HG02852 (cell line): ENCODE measurements around the gene TENM3.
A peak's percentile ranks its signal among the peaks of the same experiment; 100 is the strongest.
"Not testable (repeated sequence)": the region's sequence is repeated elsewhere in the genome, so short reads cannot be mapped to it uniquely, and the experiment has no call there.

Experiments used
- ATAC-seq: cut with Tn5 transposase; IDR thresholded peaks from one replicate; pipeline ENCODE4 v1.9.1; 2021; ENCODE audit warnings: mild to moderate bottlenecking, moderate library complexity; ENCODE audit not compliant: unreplicated experiment

The TENM3 gene

DNA sequence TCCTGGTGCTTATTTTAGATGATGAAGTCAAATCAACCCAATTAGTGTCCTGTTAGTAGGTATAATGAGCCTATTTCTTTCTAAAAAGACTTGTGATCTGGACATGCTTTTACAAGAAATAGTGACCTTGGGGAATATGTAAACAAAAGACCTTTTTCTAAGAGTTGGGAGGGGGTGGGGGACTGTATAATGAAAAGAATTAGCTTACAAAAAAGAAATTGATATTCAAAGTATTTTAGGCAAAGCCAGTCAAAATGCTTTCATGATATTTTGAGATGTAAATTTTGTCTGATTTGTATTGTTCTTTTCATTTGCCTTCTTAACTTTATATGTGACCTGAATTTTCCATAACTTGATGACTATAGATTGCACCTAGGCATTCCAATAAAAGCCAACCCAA, 559.4 kb downstream of the TENM3 start:
- no peak for ATAC-seq

DNA sequence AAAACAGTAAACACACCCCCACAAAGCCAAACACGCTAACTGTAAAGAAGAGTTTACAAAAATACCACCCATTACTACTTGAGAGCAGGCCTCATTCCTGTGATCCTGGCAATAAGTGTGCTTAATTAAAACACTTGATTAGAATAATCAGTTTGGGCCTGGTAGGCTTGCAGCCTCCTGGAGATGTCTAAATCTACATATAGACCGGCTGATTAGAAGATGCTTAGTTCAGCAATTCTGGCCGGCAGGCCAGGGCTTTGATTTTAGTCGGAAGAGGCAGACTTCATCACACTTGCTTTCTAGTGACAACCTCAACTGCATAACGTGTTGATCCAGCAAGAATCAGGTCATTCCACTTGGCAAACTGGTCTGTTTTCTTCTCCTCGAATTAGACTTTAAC, 560.0 kb downstream of the TENM3 start:
- no peak for ATAC-seq

GRCh38 chr4:182804131-182804530, 560.9 kb downstream of the TENM3 start:
- ATAC-seq, result no peak

DNA sequence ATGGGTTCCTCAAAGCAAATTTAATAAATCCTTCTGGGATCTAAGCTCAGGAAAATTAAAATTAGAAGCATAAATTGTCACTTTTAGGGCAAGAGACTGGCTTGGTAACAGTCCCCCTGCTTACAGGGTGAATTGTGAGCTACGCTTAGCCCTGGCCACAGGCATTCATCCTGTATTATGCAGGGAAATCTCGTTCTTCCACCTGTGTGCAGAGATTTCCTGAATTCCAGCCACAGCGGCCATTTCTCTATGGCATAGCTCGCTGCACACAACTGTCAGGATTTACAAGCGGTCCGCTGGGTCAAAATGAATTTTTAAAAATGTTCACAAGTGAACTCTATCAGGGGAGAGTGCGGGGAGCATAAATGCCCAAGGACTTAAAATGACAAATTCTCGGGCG, 562.1 kb downstream of the TENM3 start:
- ATAC-seq, result no peak

DNA sequence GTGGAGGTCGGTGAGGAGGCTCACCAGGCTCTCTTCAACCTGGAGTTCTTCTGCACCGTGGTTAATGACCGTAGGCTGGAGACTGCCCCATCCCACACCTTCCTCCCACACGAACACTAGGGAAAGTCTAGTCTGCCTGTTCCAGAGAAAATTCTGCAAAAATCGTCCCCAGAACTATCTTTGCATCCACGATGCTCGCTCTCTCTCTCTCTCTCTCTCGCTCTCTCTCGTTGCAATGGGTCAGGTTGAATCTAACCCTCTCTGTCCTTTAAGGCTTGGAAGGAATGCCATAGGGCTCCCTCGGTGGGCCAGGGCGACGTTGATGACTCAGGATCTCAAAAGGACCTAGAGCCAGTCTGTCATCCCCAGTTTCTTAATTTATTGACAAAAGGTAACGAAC, 562.5 kb downstream of the TENM3 start:
- no peak for ATAC-seq

DNA sequence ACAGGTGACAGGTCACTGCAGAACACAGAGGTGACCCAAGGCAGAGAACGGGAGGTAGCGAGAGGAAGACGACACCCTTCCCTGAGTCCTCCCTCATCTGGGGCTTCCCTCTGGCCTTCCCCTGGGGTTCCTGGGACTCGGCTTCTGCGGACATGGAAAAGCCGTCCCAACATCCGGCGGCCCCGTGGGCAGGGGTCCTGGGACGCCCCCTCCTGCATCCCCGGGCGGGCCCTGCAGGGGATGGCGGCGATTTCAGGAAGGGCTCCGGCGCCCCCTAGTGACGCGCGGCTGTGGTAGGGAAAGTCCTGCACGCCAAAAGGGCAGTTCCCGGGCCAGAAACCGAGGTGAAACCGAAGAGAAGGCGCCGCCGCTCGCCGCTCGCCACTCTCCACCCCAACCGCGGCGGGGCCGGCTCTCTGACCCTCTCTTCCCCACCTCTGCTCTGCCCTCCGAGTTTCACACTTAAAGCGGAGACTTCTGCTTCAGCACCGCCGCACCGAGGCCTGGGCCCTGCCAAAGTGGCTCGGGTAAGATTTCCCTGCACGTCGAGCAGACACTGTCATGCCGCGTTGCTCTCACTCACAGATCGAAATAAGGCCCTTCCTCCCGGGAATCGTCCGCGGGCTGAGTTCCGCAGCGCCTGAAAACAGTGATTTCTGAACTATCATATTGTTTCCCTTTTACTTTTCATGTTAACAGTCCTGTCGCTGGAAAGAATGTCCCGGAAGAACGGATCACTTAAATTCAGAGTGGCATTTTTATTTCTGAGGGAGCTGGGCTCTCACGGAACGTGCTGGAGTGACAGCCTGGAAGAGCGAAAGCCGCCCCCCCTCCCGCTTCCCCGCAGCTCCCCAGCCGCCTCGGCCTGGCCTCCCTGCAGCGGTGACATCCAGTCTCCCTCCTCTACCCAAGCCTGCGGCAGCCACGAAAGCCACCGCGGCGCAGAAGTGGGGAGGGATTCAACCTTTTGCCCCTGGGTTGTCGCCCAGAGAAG, 563.4 kb downstream of the TENM3 start:
- peak; percentile 75 for ATAC-seq

- no peak for ATAC-seq
Measured at GRCh38 chr4:182807346-182807745, 564.1 kb downstream of the TENM3 start.

DNA sequence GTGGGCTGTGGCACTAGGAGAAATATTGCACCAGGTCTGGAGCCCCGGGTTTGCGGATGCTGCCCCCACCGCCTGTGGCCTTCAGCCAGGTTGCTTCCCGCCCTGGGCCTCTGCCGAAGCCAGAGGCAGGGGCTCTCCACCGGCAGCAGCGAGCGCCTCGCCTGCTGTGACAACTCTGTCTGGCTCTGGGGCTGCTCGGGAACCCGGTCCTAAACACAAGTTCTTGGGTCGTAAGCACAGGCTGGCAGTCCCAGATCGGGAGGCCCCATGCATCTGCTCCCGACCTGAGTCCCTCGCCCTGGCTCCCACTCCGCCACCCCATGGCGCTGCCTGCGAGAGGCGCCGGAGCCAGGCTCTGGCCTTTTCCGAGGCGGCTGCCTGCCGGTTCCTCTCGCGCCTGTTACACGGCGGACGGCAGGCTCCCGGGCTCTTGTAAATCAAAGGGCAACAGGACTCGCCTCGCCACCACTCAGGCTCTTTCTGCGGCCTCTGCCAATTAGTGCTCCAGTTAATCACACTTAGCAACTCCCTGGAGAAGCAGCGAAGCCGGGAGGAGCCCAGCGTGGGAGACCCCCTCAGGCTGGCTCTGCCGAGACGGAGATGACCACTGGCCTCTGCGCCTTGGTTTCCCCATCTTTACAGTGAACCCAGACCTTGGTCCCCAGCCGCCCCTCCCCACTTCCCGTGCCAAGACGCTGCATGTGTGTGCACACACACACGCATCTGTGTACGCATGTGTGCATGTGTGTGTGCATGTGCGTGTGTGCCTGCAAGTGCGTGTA, 564.8 kb downstream of the TENM3 start:
- no peak for ATAC-seq

DNA sequence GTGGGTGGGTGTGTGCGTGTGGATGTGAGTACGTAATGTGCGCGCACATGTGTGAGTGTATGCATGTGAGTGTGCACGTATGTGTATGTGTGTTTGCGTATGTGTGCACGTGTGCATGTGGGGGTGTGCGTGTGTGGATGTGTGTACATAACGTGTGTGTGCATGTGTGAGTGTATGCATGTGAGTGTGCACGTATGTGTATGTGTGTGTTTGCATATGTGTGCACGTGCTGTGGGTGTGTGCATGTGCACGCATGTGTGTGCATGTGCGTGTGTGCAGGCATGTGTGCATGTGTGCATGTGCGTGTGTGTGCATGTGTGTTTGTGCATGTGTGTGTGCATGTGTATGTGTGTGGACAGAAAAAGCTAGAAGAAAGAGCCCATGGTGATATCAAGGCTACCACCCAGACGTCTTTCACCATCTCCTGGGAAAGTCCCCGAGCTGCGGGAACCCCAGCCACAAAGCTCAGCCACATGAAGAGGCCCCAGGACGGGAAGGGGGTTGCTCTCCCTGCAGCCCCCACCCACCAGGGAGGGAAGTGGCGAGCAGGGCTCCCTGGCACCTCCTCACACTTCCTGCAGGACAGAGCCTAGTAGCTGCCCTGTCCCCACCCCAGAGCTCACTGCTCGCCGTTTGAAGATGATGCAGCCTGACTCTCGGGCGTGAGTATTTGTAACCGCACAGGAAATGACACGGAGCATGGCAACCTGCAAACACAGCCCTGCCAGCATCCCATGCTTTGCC, 565.6 kb downstream of the TENM3 start:
- ATAC-seq, result peak; percentile 81

- ATAC-seq, result peak; percentile 22
Measured at GRCh38 chr4:182809417-182810102, 566.4 kb downstream of the TENM3 start.

- ATAC-seq, result no peak
Measured at GRCh38 chr4:182810103-182810615, 567.0 kb downstream of the TENM3 start.

DNA sequence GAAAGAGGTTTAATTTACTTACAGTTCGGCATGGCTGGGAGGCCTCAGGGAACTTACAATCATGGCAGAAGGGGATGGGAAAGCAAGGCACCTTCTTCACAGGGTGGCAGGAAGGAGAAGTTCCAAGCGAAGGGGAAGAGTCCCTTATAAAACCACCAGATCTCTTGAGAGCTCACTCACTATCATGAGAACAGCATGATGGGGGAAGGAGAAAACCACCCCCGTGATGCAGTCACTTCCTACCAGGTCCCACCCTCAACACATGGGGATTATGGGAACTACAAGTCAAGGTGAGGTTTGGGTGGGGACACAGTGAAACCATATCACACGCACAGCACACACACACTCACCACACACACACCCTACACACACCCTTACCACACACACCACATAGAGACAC, 569.7 kb downstream of the TENM3 start:
- no peak for ATAC-seq

DNA sequence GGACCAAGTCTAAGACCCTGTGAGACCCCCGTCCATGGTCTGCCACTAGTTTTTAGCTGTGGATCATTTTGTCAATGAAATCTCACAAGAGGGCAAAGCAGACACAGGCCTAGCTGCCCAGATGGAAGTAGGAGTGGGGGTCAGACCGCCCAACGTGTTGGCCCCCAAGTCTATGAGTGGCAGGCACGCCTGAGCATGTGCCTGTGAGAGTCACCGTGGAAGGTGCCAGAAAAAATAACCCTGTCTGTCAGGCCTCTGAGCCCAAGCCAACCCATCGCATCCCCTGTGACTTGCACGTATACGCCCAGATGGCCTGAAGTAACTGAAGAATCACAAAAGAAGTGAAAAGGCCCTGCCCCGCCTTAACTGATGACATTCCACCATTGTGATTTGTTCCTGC, 570.9 kb downstream of the TENM3 start:
- ATAC-seq, result not testable (repeated sequence)

- no peak for ATAC-seq
Measured at GRCh38 chr4:182818926-182819730, 575.9 kb downstream of the TENM3 start.

GRCh38 chr4:182819751-182820150, 576.5 kb downstream of the TENM3 start:
- ATAC-seq, result no peak

DNA sequence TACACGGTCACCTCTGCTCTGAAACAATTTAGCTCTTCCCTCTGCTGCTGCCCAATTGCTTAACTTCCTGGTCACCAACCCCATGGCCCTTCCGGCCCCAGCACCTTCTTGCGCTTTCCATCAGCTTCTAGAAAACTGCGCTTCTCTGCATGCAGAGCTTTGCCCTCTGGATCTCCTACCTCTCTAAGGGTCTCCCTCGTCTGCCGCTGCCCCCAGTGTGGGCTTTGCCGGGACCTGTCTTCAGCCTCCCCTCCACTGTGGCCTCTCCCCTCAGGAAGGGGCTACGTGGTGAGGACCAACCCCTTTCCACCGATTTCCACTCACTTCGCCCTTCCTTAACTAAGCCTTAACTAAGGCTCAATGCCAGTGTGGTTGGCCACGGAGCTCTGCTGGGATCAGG, 579.4 kb downstream of the TENM3 start:
- ATAC-seq, result no peak

GRCh38 chr4:182823576-182823975, 580.4 kb downstream of the TENM3 start:
- ATAC-seq, result peak; percentile 71

- ATAC-seq, result no peak
Measured at GRCh38 chr4:182825003-182825402, 581.8 kb downstream of the TENM3 start.

DNA sequence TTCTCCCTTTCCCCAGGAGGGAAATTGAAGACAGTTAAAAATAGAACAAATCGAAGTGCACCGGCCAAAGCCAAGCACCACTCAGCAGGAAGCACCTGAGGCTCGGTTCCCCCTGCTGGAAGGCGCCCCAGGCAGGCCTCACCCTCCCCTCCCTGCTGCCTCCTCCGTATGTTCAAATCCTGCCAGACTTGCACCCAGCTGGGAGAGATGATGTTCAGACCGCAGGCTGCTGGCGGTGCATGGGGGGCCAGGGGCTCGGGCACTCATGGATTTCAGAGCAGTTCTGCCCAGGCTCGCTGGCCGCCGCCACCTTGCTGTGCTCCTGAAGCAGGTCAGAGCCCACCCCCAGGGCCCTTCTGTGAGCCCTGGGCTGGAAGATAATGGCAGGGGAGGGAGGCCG, 582.6 kb downstream of the TENM3 start:
- ATAC-seq, result no peak

- peak; percentile 57 for ATAC-seq
Measured at GRCh38 chr4:182826391-182826790, 583.2 kb downstream of the TENM3 start.
